Calu3 (cell line): Measurements from ENCODE around the gene ST7. TPM values are rescaled to one million over a fixed set of nuclear protein-coding genes. Genes with fewer than 3 reads are reported as not detected.

Experiments
- BruUV-seq: library from RNA; stranded (reverse); fragments of 400-500 nt; replicated peaks from 2 replicates; lab custom pipeline; 2021; lab: Mats Ljungman, UMichigan
- CTCF ChIA-PET: fragments of 300-600 bp; sonication (Branson Sonifier 250); formaldehyde crosslinking; loops from one replicate; lab custom pipeline; 2022; ENCODE audit warnings: antibody characterized with exemption; lab: Charles Lee
- DNase-seq: peaks from one replicate; pipeline ENCODE4 v3.0.0; 2022
- H3K27ac Mint-ChIP-seq: one replicate; pipeline ENCODE4 v1.8.0; 2022; ENCODE audit warnings: mixed read lengths; ENCODE audit not compliant: unreplicated experiment
- H3K27me3 Mint-ChIP-seq: one replicate; pipeline ENCODE4 v1.8.0; 2022; ENCODE audit warnings: mixed read lengths; ENCODE audit not compliant: unreplicated experiment
- H3K36me3 Mint-ChIP-seq: one replicate; pipeline ENCODE4 v1.8.0; 2022; ENCODE audit warnings: mild to moderate bottlenecking, moderate library complexity, mixed read lengths; ENCODE audit not compliant: insufficient read depth, unreplicated experiment
- H3K4me1 Mint-ChIP-seq: one replicate; pipeline ENCODE4 v1.8.0; 2022; ENCODE audit warnings: mild to moderate bottlenecking, low read depth, mixed read lengths; ENCODE audit not compliant: unreplicated experiment
- H3K4me3 Mint-ChIP-seq: one replicate; pipeline ENCODE4 v1.8.0; 2022; ENCODE audit warnings: mild to moderate bottlenecking, low read depth, moderate library complexity, mixed read lengths; ENCODE audit not compliant: unreplicated experiment
- H3K9me3 Mint-ChIP-seq: one replicate; pipeline ENCODE4 v1.8.0; 2022; ENCODE audit warnings: low read depth, mixed read lengths; ENCODE audit not compliant: unreplicated experiment
- intact Hi-C: fragments of 100-400 bp; cut with micrococcal nuclease; formaldehyde crosslinking; loops from one replicate; pipeline ENCODE4 v1.10.0; 2022; ENCODE audit not compliant: unreplicated experiment
- total RNA-seq: library from RNA; stranded (reverse); gene quantifications from 2 replicates; pipeline ENCODE4 v1.2.3, GENCODE V29; 2022
- TF ChIP-seq, protein P1 (sequence below): fragments of 200-600 bp; IDR thresholded peaks from one replicate; pipeline ENCODE4 v1.8.0; 2022; ENCODE audit warnings: antibody characterized with exemption; ENCODE audit not compliant: unreplicated experiment

ST7 gene
- total RNA-seq, 1 experiment from 2014 or later: 17.7 TPM

DNA sequence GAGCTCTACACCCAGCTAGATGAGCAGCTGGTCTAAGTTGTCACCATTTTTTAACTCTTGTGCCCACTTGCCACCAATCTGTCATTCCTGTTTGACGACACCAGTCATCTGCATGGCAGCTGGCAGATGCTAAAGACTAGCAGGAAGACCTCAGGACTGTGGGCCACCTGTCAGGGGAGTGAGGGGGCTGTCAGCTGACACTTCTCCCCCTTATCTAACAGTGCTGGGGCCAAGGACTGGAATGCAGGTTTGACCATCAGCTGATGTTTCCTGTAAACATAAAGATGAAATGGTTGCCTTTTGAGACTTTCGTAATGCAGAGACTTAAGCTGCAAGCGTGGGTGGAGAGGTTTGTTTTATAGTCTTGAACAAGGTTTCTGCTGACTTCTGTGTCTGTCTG is 276.0 kb downstream of the ST7 start:
- H3K27ac Mint-ChIP-seq: no peak overlapping the region
- TF ChIP-seq, protein P1, sequence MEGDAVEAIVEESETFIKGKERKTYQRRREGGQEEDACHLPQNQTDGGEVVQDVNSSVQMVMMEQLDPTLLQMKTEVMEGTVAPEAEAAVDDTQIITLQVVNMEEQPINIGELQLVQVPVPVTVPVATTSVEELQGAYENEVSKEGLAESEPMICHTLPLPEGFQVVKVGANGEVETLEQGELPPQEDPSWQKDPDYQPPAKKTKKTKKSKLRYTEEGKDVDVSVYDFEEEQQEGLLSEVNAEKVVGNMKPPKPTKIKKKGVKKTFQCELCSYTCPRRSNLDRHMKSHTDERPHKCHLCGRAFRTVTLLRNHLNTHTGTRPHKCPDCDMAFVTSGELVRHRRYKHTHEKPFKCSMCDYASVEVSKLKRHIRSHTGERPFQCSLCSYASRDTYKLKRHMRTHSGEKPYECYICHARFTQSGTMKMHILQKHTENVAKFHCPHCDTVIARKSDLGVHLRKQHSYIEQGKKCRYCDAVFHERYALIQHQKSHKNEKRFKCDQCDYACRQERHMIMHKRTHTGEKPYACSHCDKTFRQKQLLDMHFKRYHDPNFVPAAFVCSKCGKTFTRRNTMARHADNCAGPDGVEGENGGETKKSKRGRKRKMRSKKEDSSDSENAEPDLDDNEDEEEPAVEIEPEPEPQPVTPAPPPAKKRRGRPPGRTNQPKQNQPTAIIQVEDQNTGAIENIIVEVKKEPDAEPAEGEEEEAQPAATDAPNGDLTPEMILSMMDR: no peak
- H3K27me3 Mint-ChIP-seq: no peaks in the 10 kb centered on the region
- H3K9me3 Mint-ChIP-seq: no peaks in the 10 kb centered on the region
- CTCF ChIA-PET: interaction anchor here (0.6 kb wide), 1 partner anchor 21 kb away, joined by 3 read pairs; no protein-coding TSS in a partner anchor
- H3K36me3 Mint-ChIP-seq: no peaks in the 10 kb centered on the region
- intact Hi-C loops: no loop called here
- no peaks in the 10 kb centered on the region for H3K4me1 Mint-ChIP-seq
- no peak for DNase-seq
- BruUV-seq: no TSS peak
- no peak overlapping the region for H3K4me3 Mint-ChIP-seq

DNA sequence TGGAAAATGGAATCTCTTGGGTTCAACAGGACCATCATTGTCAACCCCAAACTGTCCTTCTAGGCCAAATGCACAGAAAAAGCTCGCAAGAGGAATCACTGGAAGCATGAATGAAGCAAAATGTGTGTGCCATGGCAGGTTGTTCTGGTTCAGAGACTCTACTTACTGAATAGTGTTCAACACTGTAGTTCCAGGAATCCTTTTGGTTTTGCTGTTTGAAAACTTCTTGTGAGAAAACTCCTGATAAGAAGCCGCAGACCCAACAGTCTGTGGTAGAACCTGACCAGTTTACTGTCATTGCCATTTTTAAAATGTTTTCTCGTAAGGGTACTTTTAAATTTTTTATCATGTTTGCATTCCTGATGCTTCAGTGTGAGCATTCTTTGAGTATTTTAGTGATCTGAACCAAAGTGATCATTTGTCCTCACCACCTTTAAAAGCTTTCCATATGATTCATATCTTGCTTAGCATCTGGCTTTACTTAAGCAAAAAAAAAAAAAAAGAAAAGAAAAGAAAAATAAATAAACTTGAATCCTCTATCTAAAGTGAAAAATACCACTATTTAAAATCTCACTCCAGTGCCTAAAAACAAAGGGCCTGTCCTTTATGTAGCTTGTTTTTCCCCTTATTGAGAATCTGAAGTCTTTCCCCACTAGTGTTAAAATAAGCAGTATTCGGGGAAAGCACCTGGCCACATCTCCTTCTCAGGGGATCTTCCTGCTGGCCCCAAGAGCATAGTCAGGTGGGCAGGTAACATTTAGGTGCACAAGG is 277.2 kb downstream of the ST7 start:
- Mint-ChIP-seq H3K36me3 (no peaks in the 10 kb centered on the region), H3K27ac (no peak overlapping the region), H3K4me3 (no peak overlapping the region), H3K4me1 (no peaks in the 10 kb centered on the region), H3K9me3 (no peaks in the 10 kb centered on the region), H3K27me3 (no peaks in the 10 kb centered on the region)
- intact Hi-C loops: no loop called here
- TF ChIP-seq, protein P1: no peak
- no peak for DNase-seq
- CTCF ChIA-PET: no interaction called here
- no TSS peak for BruUV-seq

DNA sequence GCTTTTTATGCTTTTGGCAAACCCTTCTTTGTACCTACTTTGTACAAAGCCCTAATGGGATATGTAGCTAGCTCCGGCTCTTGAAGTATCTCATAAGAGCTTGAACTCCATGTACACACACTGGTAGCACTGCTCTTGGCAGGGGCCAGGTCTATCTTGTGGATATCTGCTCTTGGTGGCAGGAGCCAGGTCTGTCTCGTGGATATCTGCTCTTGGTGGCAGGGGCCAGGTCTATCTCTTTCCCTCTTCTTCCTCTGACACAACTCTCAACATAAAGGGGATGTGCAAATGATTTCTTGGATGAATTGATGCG is 277.7 kb downstream of the ST7 start:
- no peak overlapping the region for H3K27ac Mint-ChIP-seq
- TF ChIP-seq, protein P1: no peak
- intact Hi-C loops: no loop called here
- DNase-seq: no peak
- no peak overlapping the region for H3K4me3 Mint-ChIP-seq
- no TSS peak for BruUV-seq
- peaks cover 3% of the 10 kb centered on the region for H3K27me3 Mint-ChIP-seq
- no peaks in the 10 kb centered on the region for H3K4me1 Mint-ChIP-seq
- CTCF ChIA-PET: no interaction called here
- no peaks in the 10 kb centered on the region for H3K9me3 Mint-ChIP-seq
- H3K36me3 Mint-ChIP-seq: no peaks in the 10 kb centered on the region

DNA sequence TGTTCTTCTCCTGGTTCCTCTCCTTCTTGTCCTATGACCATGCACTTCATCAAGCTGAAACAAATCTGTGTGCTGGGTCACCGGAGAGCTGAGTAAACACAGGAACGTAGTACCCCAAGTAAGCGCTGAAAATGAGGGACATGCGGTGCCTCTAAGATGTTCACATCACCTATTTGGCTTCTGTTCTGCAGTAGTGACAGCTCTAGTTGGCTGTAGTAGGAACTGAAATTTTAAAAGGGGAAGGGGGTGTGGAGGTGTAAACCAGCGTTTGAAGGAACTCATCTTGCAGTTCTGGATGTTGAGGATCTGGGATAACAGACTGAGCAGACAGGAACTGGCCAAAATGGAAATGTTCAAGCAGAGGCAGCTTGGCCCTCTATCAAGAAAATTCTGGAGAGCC is 284.3 kb downstream of the ST7 start:
- CTCF ChIA-PET: interaction anchor here (0.6 kb wide), 1 partner anchor 71 kb away, joined by 3 read pairs; no protein-coding TSS in a partner anchor
- Mint-ChIP-seq H3K27ac (no peak overlapping the region), H3K27me3 (peaks cover 56% of the 10 kb centered on the region), H3K36me3 (peaks cover 3% of the 10 kb centered on the region), H3K9me3 (no peaks in the 10 kb centered on the region), H3K4me1 (no peaks in the 10 kb centered on the region), H3K4me3 (no peak overlapping the region)
- BruUV-seq: no TSS peak
- TF ChIP-seq, protein P1: no peak
- intact Hi-C loops: no loop called here
- DNase-seq: no peak
